Testis (tissue), 5 donors: ENCODE data around the gene HPDL. TPM values are rescaled to one million over a fixed set of nuclear protein-coding genes. Genes with fewer than 3 reads are reported as not detected.
"Not testable (repeated sequence)": the region's sequence is repeated elsewhere in the genome, so short reads cannot be mapped to it uniquely, and the experiment has no call there.

Source experiments
- DNase-seq: peaks from one replicate; pipeline ENCODE4 v3.0.0-alpha.2; 2019
- H3K27ac ChIP-seq, 2 donors: fragments of 200-600 bp; sonication (generic); one replicate each; pipeline ENCODE4 v1.5.1; 2019
- H3K27me3 ChIP-seq: fragments of 200-600 bp; sonication (generic); one replicate; pipeline ENCODE4 v1.5.1; 2019
- H3K36me3 ChIP-seq: fragments of 200-600 bp; sonication (generic); one replicate; pipeline ENCODE4 v1.5.1; 2017; ENCODE audit warnings: low read depth; ENCODE audit errors: missing control alignments
- H3K4me1 ChIP-seq: fragments of 200-600 bp; sonication (generic); one replicate; pipeline ENCODE4 v1.5.1; 2019
- H3K4me3 ChIP-seq, 2 donors: fragments of 200-600 bp; sonication (generic); one replicate each; pipeline ENCODE4 v1.5.1; 2017 to 2019
- H3K9me3 ChIP-seq: fragments of 200-600 bp; sonication (generic); one replicate; pipeline ENCODE4 v1.5.1; 2017
- POLR2A ChIP-seq: fragments of 450-650 bp; IDR thresholded peaks from one replicate; pipeline ENCODE4 v1.6.1; 2017; ENCODE audit warnings: antibody characterized with exemption, mild to moderate bottlenecking, moderate library complexity
- WGBS, 2 donors: methylation state at CpG; one replicate each; pipeline ENCODE4 v1.1.5; 2018; 5-methylcytosine and 5-hydroxymethylcytosine counted together
- intact Hi-C: fragments of 100-400 bp; cut with DNase I; formaldehyde crosslinking; loops from one replicate; pipeline ENCODE4 v1.15.1; 2023; ENCODE audit warnings: low total_unique reads
- long read RNA-seq, 2 donors: transcript quantifications; one replicate each; lab custom pipeline, GENCODE V29; 2026
- polyA plus RNA-seq: library from polyadenylated mRNA; stranded (reverse); fragments of 350-450 nt; fragmentation: Illumina TruSeq; extraction: RNeasy Lipid Tissue Mini Kit (QIAGEN cat#74804); gene quantifications from one replicate; pipeline ENCODE4 v1.2.3, GENCODE V29; 2014; ENCODE audit warnings: low read depth, low replicate concordance; ENCODE audit not compliant: insufficient read depth
- total RNA-seq, 2 donors: library from RNA; depleted of rRNA; stranded (reverse); fragments of >200 nt; gene quantifications; one replicate each; pipeline ENCODE4 v1.2.3, GENCODE V29; 2016
- TF ChIP-seq, protein P1 (sequence below), 3 experiments: fragments of 450-650 bp in 2 of 3; fragments of 200-600 bp in 1 of 3; sonication (generic) in 1 of 3; IDR thresholded peaks; one replicate each; pipeline ENCODE4 v1.5.1; 2016 to 2019; ENCODE audit warnings: antibody characterized with exemption in 3 of 3, mild to moderate bottlenecking in 2 of 3, moderate library complexity in 1 of 3

HPDL gene
- total RNA-seq, result 1 to 10 TPM; 1.1 to 1.3 TPM
- polyA plus RNA-seq, result not detected
- long read RNA-seq, donor 1, partial matches to known transcripts, result 0 of 2 reads
- long read RNA-seq, donor 1, other reads (novel, unspliced or antisense), result 0 of 2 reads
- long read RNA-seq, donor 2, partial matches to known transcripts, result 0 of 1 reads
- long read RNA-seq, donor 2, other reads (novel, unspliced or antisense), result 0 of 1 reads

DNA sequence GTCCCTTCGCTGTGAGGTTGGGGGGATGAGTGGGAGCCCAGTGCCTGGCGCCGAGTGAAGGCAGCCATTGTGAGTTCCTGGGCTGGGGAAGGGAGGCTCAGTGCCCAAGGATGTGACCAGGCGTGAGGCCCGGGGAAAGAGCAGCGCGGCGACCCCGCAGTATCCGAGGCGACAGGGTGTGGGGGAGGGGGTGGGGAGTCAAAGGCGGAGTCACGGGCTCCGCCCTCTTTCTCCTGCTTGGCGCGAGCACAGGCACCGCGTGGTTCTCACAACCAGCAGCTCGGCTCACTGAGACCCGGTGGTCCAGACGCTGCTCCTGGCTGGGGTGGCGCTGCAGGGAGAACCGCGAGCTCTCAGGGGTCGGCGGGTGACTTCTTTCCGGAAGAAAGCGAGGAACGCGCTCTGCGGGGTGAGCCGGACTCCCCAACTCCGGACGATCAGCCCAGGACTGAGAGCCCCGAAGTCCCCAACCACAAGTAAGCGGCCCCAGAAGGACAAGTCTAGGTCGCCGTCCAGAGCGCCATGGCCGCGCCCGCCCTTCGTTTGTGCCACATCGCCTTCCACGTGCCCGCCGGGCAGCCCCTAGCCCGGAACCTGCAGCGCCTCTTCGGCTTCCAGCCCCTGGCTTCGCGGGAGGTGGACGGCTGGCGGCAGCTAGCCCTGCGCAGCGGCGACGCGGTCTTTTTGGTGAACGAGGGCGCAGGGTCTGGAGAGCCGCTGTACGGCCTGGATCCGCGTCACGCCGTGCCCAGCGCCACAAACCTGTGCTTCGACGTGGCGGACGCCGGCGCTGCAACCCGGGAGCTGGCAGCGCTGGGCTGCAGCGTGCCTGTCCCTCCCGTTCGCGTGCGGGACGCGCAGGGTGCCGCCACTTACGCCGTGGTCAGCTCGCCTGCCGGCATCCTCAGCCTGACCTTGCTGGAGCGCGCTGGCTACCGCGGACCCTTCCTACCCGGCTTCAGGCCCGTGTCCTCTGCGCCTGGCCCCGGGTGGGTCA lies at the start of gene HPDL:
HPDL (plus strand) TSS at position 269 of the 997 bp plus-strand sequence; CDS start at position 523, 254 bp downstream.
- H3K36me3 ChIP-seq, result no peaks in the 10 kb centered on the region
- H3K4me1 ChIP-seq, result peaks cover 9% of the 10 kb centered on the region
- no peaks in the 10 kb centered on the region for H3K27me3 ChIP-seq
- DNase-seq, result peak; percentile 73
- H3K9me3 ChIP-seq, result no peaks in the 10 kb centered on the region
- no peak within 1 kb of the TSS for H3K27ac ChIP-seq
- TF ChIP-seq, protein P1, sequence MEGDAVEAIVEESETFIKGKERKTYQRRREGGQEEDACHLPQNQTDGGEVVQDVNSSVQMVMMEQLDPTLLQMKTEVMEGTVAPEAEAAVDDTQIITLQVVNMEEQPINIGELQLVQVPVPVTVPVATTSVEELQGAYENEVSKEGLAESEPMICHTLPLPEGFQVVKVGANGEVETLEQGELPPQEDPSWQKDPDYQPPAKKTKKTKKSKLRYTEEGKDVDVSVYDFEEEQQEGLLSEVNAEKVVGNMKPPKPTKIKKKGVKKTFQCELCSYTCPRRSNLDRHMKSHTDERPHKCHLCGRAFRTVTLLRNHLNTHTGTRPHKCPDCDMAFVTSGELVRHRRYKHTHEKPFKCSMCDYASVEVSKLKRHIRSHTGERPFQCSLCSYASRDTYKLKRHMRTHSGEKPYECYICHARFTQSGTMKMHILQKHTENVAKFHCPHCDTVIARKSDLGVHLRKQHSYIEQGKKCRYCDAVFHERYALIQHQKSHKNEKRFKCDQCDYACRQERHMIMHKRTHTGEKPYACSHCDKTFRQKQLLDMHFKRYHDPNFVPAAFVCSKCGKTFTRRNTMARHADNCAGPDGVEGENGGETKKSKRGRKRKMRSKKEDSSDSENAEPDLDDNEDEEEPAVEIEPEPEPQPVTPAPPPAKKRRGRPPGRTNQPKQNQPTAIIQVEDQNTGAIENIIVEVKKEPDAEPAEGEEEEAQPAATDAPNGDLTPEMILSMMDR (IDR thresholded peaks at IDR 0.05), result no peak
- no peak for TF ChIP-seq POLR2A
- intact Hi-C loops, result no loop called here
- peak within 1 kb of the TSS; percentile 20 to 55 for H3K4me3 ChIP-seq
- WGBS, 2 donors, result 0 to 8% methylated on average over 12 to 92 of the region's 96 CpGs

DNA sequence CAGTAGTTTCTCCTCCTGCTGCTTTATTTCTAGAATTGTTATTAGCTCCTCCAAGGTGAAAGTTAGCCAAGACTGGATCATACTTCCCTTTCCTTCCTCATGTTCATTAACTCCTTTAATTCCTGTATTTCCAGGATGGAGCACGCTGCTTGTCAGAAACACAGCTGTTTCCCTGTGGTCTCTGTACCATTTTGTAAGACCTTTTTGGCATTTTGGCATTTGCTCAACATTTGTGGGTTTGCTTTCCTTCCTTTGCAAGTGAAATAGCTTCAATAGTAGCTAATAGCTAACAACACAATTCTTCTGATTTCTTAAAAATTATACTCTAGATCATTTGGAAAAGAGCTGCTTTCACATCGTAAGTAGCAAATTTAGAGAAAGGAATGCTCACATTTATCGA lies 44.3 kb upstream of the HPDL start:
- 40 to 53% methylated on average over 3 of the region's 3 CpGs for WGBS, 2 donors
- TF ChIP-seq, protein P1 (IDR thresholded peaks at IDR 0.05), result no peak
- TF ChIP-seq POLR2A, result no peak
- H3K27ac ChIP-seq, result no peak overlapping the region
- H3K4me1 ChIP-seq, result peaks cover 7% of the 10 kb centered on the region
- intact Hi-C loops, result no loop called here
- no peaks in the 10 kb centered on the region for H3K36me3 ChIP-seq
- no peaks in the 10 kb centered on the region for H3K27me3 ChIP-seq
- no peak for DNase-seq
- H3K4me3 ChIP-seq, result no peak overlapping the region
- H3K9me3 ChIP-seq, result no peaks in the 10 kb centered on the region

GRCh38 chr1:45284858-45285257 lies 41.8 kb upstream of the HPDL start:
- H3K27me3 ChIP-seq, H3K27ac ChIP-seq, DNase-seq, H3K4me3 ChIP-seq, intact Hi-C loops, H3K4me1 ChIP-seq, H3K36me3 ChIP-seq, H3K9me3 ChIP-seq: not testable (repeated sequence)
- 88 to 89% methylated on average over 7 to 9 of the region's 9 CpGs for WGBS, 2 donors

GRCh38 chr1:45286521-45286920 lies 40.2 kb upstream of the HPDL start:
- H3K4me3 ChIP-seq, intact Hi-C loops, DNase-seq, H3K36me3 ChIP-seq, H3K27me3 ChIP-seq, H3K27ac ChIP-seq, H3K9me3 ChIP-seq, H3K4me1 ChIP-seq: not testable (repeated sequence)
- 88 to 89% methylated on average over 3 of the region's 3 CpGs for WGBS, 2 donors

GRCh38 chr1:45291002-45291401 lies 35.7 kb upstream of the HPDL start:
- 83 to 88% methylated on average over 5 to 6 of the region's 6 CpGs for WGBS, 2 donors
- H3K36me3 ChIP-seq, DNase-seq, H3K4me1 ChIP-seq, H3K27ac ChIP-seq, H3K4me3 ChIP-seq, intact Hi-C loops, H3K27me3 ChIP-seq, H3K9me3 ChIP-seq: not testable (repeated sequence)

- intact Hi-C loops, result no loop called here
- Histone ChIP-seq H3K36me3 (no peaks in the 10 kb centered on the region), H3K4me3 (no peak overlapping the region), H3K4me1 (no peaks in the 10 kb centered on the region), H3K9me3 (no peaks in the 10 kb centered on the region), H3K27ac (no peak overlapping the region), H3K27me3 (no peaks in the 10 kb centered on the region)
- 67 to 70% methylated on average over 2 of the region's 2 CpGs for WGBS, 2 donors
- DNase-seq, result no peak
- no peak for TF ChIP-seq POLR2A
- TF ChIP-seq, protein P1 (IDR thresholded peaks at IDR 0.05), result no peak
Observed at GRCh38 chr1:45291716-45292115, 35.0 kb upstream of the HPDL start.
